CD8-positive, alpha-beta memory T cell (primary cell): ENCODE measurements around the gene KRTAP3-3. TPM values are rescaled to one million over a fixed set of nuclear protein-coding genes. Genes with fewer than 3 reads are reported as not detected.

Experiments
- CTCF ChIA-PET: fragments of 350-600 bp; sonication (Branson Sonifier 250); formaldehyde crosslinking; loops from one replicate; lab custom pipeline; 2021; ENCODE audit warnings: antibody characterized with exemption; lab: Charles Lee
- POLR2A ChIA-PET: fragments of 350-600 bp; sonication (Branson Sonifier 250); formaldehyde crosslinking; loops from one replicate; lab custom pipeline; 2021; ENCODE audit warnings: antibody characterized with exemption; lab: Charles Lee
- DNase-seq, 5 donors: peaks; one replicate each; pipeline versions ENCODE4 v3.0.0 to v3.0.0-alpha.2; 2020 to 2022; ENCODE audit warnings: mixed read lengths in 1 of 5
- H3K27ac ChIP-seq: one replicate; pipeline ENCODE4 v1.7.0; 2013; ENCODE audit warnings: low read depth, mild to moderate bottlenecking, low read length, moderate library complexity
- H3K27me3 ChIP-seq: 2 replicates; pipeline ENCODE4 v1.7.0; 2013; ENCODE audit warnings: low read length, mild to moderate bottlenecking; ENCODE audit not compliant: insufficient read depth, poor library complexity, severe bottlenecking
- H3K36me3 ChIP-seq: 2 replicates; pipeline ENCODE4 v1.7.0; 2013; ENCODE audit warnings: mild to moderate bottlenecking, low read length, moderate library complexity; ENCODE audit not compliant: insufficient read depth
- H3K4me1 ChIP-seq: 2 replicates; pipeline ENCODE4 v1.7.0; 2013; ENCODE audit warnings: mild to moderate bottlenecking, low read length, moderate library complexity; ENCODE audit not compliant: insufficient read depth
- H3K4me3 ChIP-seq: 2 replicates; pipeline ENCODE4 v1.7.0; 2013; ENCODE audit warnings: mild to moderate bottlenecking, low read length
- H3K9me3 ChIP-seq: 2 replicates; pipeline ENCODE4 v1.7.0; 2013; ENCODE audit warnings: mild to moderate bottlenecking, low read length
- H3K27ac Mint-ChIP-seq, 8 donors: one replicate each; pipeline ENCODE4 v1.8.0; 2020 to 2021; ENCODE audit warnings: mixed read lengths in 8 of 8, mild to moderate bottlenecking in 6 of 8, inconsistent platforms in 3 of 8, moderate library complexity in 3 of 8
- H3K27me3 Mint-ChIP-seq, 2 donors: one replicate each; pipeline ENCODE4 v1.8.0; 2020 to 2021; ENCODE audit warnings: mixed read lengths in 2 of 2, mild to moderate bottlenecking in 1 of 2, moderate library complexity in 1 of 2
- H3K36me3 Mint-ChIP-seq, 3 donors: one replicate each; pipeline ENCODE4 v1.8.0; 2020 to 2021; ENCODE audit warnings: mixed read lengths in 3 of 3, inconsistent platforms in 1 of 3, mild to moderate bottlenecking in 1 of 3
- H3K4me1 Mint-ChIP-seq, 3 donors: one replicate each; pipeline ENCODE4 v1.8.0; 2020 to 2021; ENCODE audit warnings: mixed read lengths in 3 of 3, inconsistent platforms in 1 of 3, mild to moderate bottlenecking in 1 of 3
- H3K4me3 Mint-ChIP-seq, 7 donors: one replicate each; pipeline ENCODE4 v1.8.0; 2020 to 2021; ENCODE audit warnings: mixed read lengths in 7 of 7, mild to moderate bottlenecking in 6 of 7, moderate library complexity in 4 of 7, inconsistent platforms in 2 of 7
- H3K9me3 Mint-ChIP-seq, 5 donors: one replicate each; pipeline ENCODE4 v1.8.0; 2020 to 2022; ENCODE audit warnings: mixed read lengths in 5 of 5, mild to moderate bottlenecking in 3 of 5, moderate library complexity in 2 of 5, inconsistent platforms in 1 of 5
- polyA plus RNA-seq: library from polyadenylated mRNA; unstranded; fragments of 300-500 nt; fragmentation: Illumina TruSeq; gene quantifications from one replicate; pipeline ENCODE4 v1.2.3, GENCODE V29; 2021
- total RNA-seq, 2 experiments: library from RNA; stranded (reverse); gene quantifications; one replicate each; pipeline ENCODE4 v1.2.3, GENCODE V29; 2021

The KRTAP3-3 gene
- total and polyA plus RNA-seq, 3 experiments from 2014 or later: not detected

DNA sequence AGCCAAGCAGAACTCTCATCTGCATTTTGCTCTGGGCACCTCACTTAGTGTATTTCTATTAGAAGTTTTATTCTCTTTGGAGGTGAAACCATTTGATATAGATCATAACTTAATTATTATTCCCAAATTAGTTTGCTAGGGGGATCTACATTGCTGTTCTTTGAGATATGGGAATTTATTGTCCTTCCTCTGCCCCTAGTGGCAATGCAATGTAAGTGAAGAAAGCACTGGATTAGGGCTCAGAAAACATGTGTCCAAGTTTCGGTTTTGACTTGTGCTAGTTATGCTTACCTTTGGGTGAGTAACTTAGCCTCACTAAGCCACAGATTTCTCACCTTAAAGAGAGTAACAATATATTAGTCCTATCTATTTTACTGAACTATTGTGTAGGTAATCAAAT, 30.1 kb downstream of the KRTAP3-3 start:
- CTCF ChIA-PET: no interaction called here
- Mint-ChIP-seq H3K4me3 (no peak overlapping the region), H3K27me3 (peaks cover 17 to 51% of the 10 kb centered on the region in 2 donors), H3K27ac (no peak overlapping the region), H3K9me3 (peaks cover 0 to 4% (median 0%) of the 10 kb centered on the region in 5 donors), H3K4me1 (peaks cover 5 to 6% (median 5%) of the 10 kb centered on the region in 3 donors), H3K36me3 (no peaks in the 10 kb centered on the region)
- H3K4me3 ChIP-seq: no peak overlapping the region
- no peaks in the 10 kb centered on the region for H3K9me3 ChIP-seq
- no peak overlapping the region for H3K27ac ChIP-seq
- no peaks in the 10 kb centered on the region for H3K4me1 ChIP-seq
- DNase-seq: no peak
- POLR2A ChIA-PET: no interaction called here
- H3K27me3 ChIP-seq: no peaks in the 10 kb centered on the region
- no peaks in the 10 kb centered on the region for H3K36me3 ChIP-seq

GRCh38 chr17:40962059-40962561, 31.9 kb downstream of the KRTAP3-3 start:
- DNase-seq: no peak
- H3K36me3 Mint-ChIP-seq: no peaks in the 10 kb centered on the region
- no peaks in the 10 kb centered on the region for H3K9me3 Mint-ChIP-seq
- ChIA-PET CTCF (interaction anchor here (1.4 kb wide), 1 partner anchor 18 kb away, joined by 3 read pairs; no protein-coding TSS in a partner anchor), POLR2A (no interaction called here)
- Histone ChIP-seq H3K4me1 (no peaks in the 10 kb centered on the region), H3K9me3 (no peaks in the 10 kb centered on the region), H3K27me3 (no peaks in the 10 kb centered on the region), H3K4me3 (no peak overlapping the region), H3K27ac (no peak overlapping the region), H3K36me3 (no peaks in the 10 kb centered on the region)
- H3K27me3 Mint-ChIP-seq: peaks cover 17 to 42% of the 10 kb centered on the region in 2 donors
- peak overlapping the region in 1 of 8 donors; percentile 45 for H3K27ac Mint-ChIP-seq
- peaks cover 5 to 6% (median 5%) of the 10 kb centered on the region in 3 donors for H3K4me1 Mint-ChIP-seq
- H3K4me3 Mint-ChIP-seq: no peak overlapping the region

DNA sequence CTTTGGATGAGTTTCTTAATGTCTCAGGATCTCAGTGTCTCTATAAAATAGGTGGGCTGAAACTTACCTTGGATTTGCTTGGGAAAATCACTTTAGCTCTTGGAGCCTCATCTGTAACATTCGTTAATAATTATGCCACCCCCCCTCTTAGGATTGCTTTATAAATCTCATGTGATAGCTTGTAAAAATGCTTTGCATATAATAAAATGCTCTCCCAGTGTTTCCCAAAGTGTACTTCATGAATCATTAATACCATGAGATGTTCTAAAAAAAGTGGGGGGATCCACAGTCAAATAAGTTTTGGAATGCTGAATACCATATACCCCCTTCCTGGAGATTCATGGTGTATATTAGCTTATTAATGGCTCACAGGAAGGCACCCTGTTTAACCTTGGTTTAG, 32.4 kb downstream of the KRTAP3-3 start:
- POLR2A ChIA-PET: no interaction called here
- CTCF ChIA-PET: interaction anchor here (1.4 kb wide), 1 partner anchor 17 kb away, joined by 3 read pairs; no protein-coding TSS in a partner anchor
- no peak overlapping the region for H3K27ac Mint-ChIP-seq
- Histone ChIP-seq H3K36me3 (no peaks in the 10 kb centered on the region), H3K27ac (no peak overlapping the region), H3K27me3 (no peaks in the 10 kb centered on the region), H3K9me3 (no peaks in the 10 kb centered on the region), H3K4me3 (no peak overlapping the region), H3K4me1 (no peaks in the 10 kb centered on the region)
- no peaks in the 10 kb centered on the region for H3K9me3 Mint-ChIP-seq
- no peaks in the 10 kb centered on the region for H3K36me3 Mint-ChIP-seq
- peaks cover 16 to 46% of the 10 kb centered on the region in 2 donors for H3K27me3 Mint-ChIP-seq
- no peak overlapping the region for H3K4me3 Mint-ChIP-seq
- DNase-seq: no peak
- peaks cover 5 to 6% (median 5%) of the 10 kb centered on the region in 3 donors for H3K4me1 Mint-ChIP-seq

- no peaks in the 10 kb centered on the region for H3K9me3 ChIP-seq
- CTCF ChIA-PET: interaction anchor here (1.1 kb wide), 1 partner anchor 28 kb away, joined by 3 read pairs; no protein-coding TSS in a partner anchor
- H3K4me3 ChIP-seq: no peak overlapping the region
- no peaks in the 10 kb centered on the region for H3K4me1 ChIP-seq
- H3K9me3 Mint-ChIP-seq: no peaks in the 10 kb centered on the region
- peaks cover 5 to 6% (median 5%) of the 10 kb centered on the region in 3 donors for H3K4me1 Mint-ChIP-seq
- H3K4me3 Mint-ChIP-seq: no peak overlapping the region
- DNase-seq: no peak
- POLR2A ChIA-PET: no interaction called here
- peaks cover 19 to 48% of the 10 kb centered on the region in 2 donors for H3K27me3 Mint-ChIP-seq
- no peak overlapping the region for H3K27ac Mint-ChIP-seq
- H3K27me3 ChIP-seq: no peaks in the 10 kb centered on the region
- no peak overlapping the region for H3K27ac ChIP-seq
- H3K36me3 ChIP-seq: no peaks in the 10 kb centered on the region
- H3K36me3 Mint-ChIP-seq: no peaks in the 10 kb centered on the region
Observed at GRCh38 chr17:40960144-40960543, 33.8 kb downstream of the KRTAP3-3 start.

DNA sequence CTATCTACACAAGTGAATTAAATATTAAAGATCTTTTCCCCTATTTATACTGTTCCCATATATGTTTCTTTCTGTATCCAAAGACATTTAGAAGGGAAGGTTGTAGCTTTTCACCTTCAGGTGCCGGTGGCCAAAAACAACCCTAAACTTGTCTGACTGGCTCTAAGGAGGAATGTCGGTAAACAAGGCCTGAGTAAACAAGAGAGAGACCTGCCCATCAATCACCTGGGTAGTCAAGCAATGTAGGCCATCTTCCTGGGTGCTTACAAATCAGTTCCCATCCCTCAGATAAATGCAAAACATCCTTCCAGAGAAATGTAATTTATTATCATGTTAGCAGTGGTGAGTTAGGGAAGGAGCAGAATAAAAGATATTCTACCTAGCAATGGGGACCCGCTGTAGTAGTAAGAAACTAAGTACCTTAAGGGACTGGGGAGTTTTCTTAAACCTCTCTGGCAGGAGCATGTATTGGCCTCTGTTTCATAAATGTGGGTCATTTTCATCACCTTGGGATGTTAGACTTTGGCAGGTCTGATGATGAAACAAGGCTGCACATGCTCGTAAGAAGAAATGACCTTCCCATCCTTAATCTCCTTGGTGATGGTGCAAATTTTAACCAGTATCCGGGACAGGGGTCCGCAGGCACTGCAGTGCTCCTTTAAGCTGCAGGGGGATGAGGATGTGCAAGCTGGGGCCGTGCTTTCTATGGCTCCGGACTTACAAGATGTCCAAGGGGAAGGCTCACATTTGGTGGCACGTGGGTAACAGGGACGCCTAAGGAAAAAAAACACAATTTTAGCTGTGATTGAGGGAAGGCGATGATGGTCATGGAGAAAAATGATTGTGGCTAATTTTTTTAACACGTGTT, 35.6 kb downstream of the KRTAP3-3 start:
- CTCF ChIA-PET: no interaction called here
- POLR2A ChIA-PET: no interaction called here
- peak overlapping the region in 1 of 8 donors; percentile 14 for H3K27ac Mint-ChIP-seq

GRCh38 chr17:40956401-40957254, 37.3 kb downstream of the KRTAP3-3 start:
- POLR2A ChIA-PET: no interaction called here
- H3K27ac ChIP-seq: no peak overlapping the region
- no peaks in the 10 kb centered on the region for H3K36me3 Mint-ChIP-seq
- H3K27ac Mint-ChIP-seq: no peak overlapping the region
- peaks cover 26 to 62% of the 10 kb centered on the region in 2 donors for H3K27me3 Mint-ChIP-seq
- H3K36me3 ChIP-seq: no peaks in the 10 kb centered on the region
- H3K27me3 ChIP-seq: no peaks in the 10 kb centered on the region
- no peaks in the 10 kb centered on the region for H3K4me1 Mint-ChIP-seq
- H3K4me3 Mint-ChIP-seq: no peak overlapping the region
- no peaks in the 10 kb centered on the region for H3K4me1 ChIP-seq
- no peaks in the 10 kb centered on the region for H3K9me3 Mint-ChIP-seq
- CTCF ChIA-PET: interaction anchor here (0.8 kb wide), 1 partner anchor 10 kb away, joined by 4 read pairs; no protein-coding TSS in a partner anchor
- no peak overlapping the region for H3K4me3 ChIP-seq
- no peak for DNase-seq
- no peaks in the 10 kb centered on the region for H3K9me3 ChIP-seq

More for the DNA sequence above, 35.6 kb downstream of the KRTAP3-3 start:
- no peak for DNase-seq
- Histone ChIP-seq H3K4me1 (no peaks in the 10 kb centered on the region), H3K4me3 (no peak overlapping the region), H3K36me3 (no peaks in the 10 kb centered on the region), H3K27ac (no peak overlapping the region), H3K27me3 (no peaks in the 10 kb centered on the region), H3K9me3 (no peaks in the 10 kb centered on the region)
- Mint-ChIP-seq H3K4me1 (no peaks in the 10 kb centered on the region), H3K9me3 (no peaks in the 10 kb centered on the region), H3K36me3 (no peaks in the 10 kb centered on the region), H3K27me3 (peaks cover 26 to 61% of the 10 kb centered on the region in 2 donors), H3K4me3 (peak overlapping the region in 1 of 7 donors; percentile 46)

DNA sequence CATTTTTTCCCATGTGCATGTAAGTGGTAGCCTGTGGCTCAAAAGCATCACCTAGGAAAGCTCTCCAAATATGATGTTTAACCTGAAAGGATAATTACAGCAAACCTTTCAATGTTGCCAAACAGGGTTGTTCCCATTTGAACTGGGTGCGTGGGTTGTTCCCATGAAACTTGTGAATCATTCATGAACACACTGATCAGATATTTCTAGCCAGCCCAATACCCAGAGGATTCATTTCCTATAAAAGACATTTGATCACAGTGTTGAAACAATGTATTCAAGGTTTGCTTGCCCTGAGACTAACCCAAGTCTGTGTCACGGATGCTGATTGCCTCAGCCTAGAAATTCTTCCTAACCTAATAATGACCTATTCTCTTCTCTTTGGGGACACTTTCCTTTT, 40.1 kb downstream of the KRTAP3-3 start:
- H3K9me3 ChIP-seq: no peaks in the 10 kb centered on the region
- ChIA-PET CTCF (no interaction called here), POLR2A (no interaction called here)
- H3K27ac ChIP-seq: no peak overlapping the region
- no peak overlapping the region for H3K27ac Mint-ChIP-seq
- H3K9me3 Mint-ChIP-seq: no peaks in the 10 kb centered on the region
- no peak overlapping the region for H3K4me3 Mint-ChIP-seq
- H3K36me3 Mint-ChIP-seq: no peaks in the 10 kb centered on the region
- H3K4me1 Mint-ChIP-seq: no peaks in the 10 kb centered on the region
- H3K27me3 ChIP-seq: peaks cover 8% of the 10 kb centered on the region
- no peaks in the 10 kb centered on the region for H3K4me1 ChIP-seq
- H3K4me3 ChIP-seq: no peak overlapping the region
- no peaks in the 10 kb centered on the region for H3K36me3 ChIP-seq
- H3K27me3 Mint-ChIP-seq: peaks cover 28 to 66% of the 10 kb centered on the region in 2 donors
- no peak for DNase-seq
